ENCODE measurements around the gene TACC3. TPM values are rescaled to one million over a fixed set of nuclear protein-coding genes. Genes with fewer than 3 reads are reported as not detected.
A peak's percentile ranks its signal among the peaks of the same experiment; 100 is the strongest.

The TACC3 gene
- total RNA-seq, 2 experiments from 2014 or later, result 301 to 305 TPM

DNA sequence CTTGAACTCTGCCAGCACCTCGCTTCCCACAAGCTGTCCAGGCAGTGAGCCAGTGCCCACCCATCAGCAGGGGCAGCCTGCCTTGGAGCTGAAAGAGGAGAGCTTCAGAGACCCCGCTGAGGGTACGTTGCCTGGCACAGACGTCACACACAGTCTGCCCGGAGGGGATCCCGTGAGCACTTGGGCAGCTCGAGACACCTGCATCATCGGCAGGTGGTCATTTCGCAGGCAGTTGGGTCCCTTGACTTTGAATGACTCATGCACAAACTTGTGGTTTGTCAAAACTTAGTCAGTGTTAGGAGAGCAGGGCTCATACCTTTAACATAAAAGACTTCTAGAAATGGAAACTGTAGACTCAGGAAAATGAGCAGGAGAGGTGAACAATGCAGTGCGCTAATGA, 9.9 kb downstream of the TACC3 start:
- Mint-ChIP-seq H3K9me3 (no peaks in the 10 kb centered on the region), H3K36me3 (ENCODE audit: low read depth) (peaks cover 84% of the 10 kb centered on the region), H3K27ac (peak overlapping the region; percentile 2), H3K4me3 (no peak overlapping the region), H3K4me1 (peaks cover 39% of the 10 kb centered on the region), H3K27me3 (no peaks in the 10 kb centered on the region)
- DNase-seq, result no peak
- CTCF ChIA-PET, result interaction anchor here (1.5 to 9.1 kb wide), 4 partner anchors 13 to 37 kb away, joined by 3 to 94 read pairs (median 8); no protein-coding TSS in a partner anchor
- POLR2A ChIA-PET, result interaction anchor here (0.5 kb wide), 1 partner anchor 38 kb away, joined by 3 read pairs; no protein-coding TSS in a partner anchor

DNA sequence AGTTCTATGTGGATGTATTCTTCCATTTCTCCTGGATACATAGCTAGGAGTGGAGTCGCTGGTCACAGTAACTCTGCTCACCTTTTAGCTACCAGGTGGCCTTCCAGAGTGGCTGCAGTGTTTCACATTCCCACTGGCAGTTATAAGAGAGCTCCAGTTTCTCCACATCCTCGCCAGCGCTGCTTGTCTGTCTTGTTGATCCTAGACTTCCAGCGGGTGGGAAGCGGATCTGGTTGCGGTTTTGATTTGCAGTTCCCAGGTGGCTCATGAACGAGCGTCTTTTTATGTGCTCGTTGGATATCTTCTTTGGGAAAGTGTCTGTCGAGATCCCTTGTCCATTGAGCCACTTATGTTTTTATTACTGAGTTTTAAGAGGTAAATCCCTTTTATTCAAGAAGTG, 11.6 kb downstream of the TACC3 start:
- peaks cover 22% of the 10 kb centered on the region for H3K4me1 Mint-ChIP-seq
- no peaks in the 10 kb centered on the region for H3K9me3 Mint-ChIP-seq
- ChIA-PET POLR2A (no interaction called here), CTCF (interaction anchor here (0.6 to 2.4 kb wide), 3 partner anchors 39 to 440 kb away, joined by 3 to 6 read pairs (median 4); no protein-coding TSS in a partner anchor)
- no peak overlapping the region for H3K4me3 Mint-ChIP-seq
- H3K27me3 Mint-ChIP-seq, result no peaks in the 10 kb centered on the region
- no peak overlapping the region for H3K27ac Mint-ChIP-seq
- peaks cover 84% of the 10 kb centered on the region for H3K36me3 Mint-ChIP-seq (ENCODE audit: low read depth)
- DNase-seq, result no peak

DNA sequence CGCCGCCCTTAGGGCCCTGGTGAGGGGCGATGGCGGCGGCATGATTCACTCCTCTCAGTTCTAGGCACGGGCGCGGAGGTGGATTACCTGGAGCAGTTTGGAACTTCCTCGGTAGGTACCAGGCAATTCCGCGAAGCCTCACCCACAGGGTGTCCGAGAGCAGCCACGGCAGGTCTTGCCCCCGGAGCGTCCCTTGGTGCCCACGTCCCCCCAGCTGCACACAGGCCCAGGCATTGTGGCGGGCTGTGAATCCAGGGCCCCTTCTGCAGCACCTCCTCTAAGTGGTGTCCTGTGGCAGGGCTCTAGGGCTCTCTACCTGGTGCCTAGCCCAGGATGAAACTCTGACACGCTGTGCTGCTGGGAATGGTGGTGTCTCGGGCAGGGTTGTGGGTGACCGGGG, 13.9 kb downstream of the TACC3 start:
- Mint-ChIP-seq H3K9me3 (peaks cover 2% of the 10 kb centered on the region), H3K4me1 (peaks cover 5% of the 10 kb centered on the region), H3K27ac (no peak overlapping the region), H3K36me3 (ENCODE audit: low read depth) (peaks cover 84% of the 10 kb centered on the region), H3K27me3 (no peaks in the 10 kb centered on the region), H3K4me3 (no peak overlapping the region)
- DNase-seq, result no peak
- ChIA-PET POLR2A (no interaction called here), CTCF (no interaction called here)

DNA sequence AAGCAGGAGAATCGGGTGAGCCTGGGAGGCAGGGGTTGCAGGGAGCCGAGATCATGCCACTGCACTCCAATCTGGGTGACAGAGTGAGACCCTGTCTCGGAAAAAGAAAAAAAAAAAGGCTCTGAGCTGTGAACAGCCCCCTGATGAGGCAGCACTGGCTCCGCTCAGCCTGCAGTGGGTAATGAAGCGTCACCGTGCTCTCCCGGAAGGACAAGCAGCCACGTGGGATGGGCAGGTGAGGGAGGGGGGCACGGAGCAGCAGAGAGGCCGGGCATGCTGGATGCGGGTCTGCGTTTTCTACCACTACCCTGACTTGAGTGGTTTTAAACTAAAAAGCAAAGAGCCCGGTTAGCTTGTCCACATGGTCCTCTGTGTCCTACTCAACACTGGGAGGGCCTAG, 15.5 kb downstream of the TACC3 start:
- Mint-ChIP-seq H3K27me3 (no peaks in the 10 kb centered on the region), H3K9me3 (peaks cover 2% of the 10 kb centered on the region), H3K4me1 (no peaks in the 10 kb centered on the region), H3K36me3 (ENCODE audit: low read depth) (peaks cover 85% of the 10 kb centered on the region), H3K4me3 (no peak overlapping the region), H3K27ac (peak overlapping the region; percentile 41)
- DNase-seq, result no peak
- POLR2A ChIA-PET, result no interaction called here
- CTCF ChIA-PET, result interaction anchor here (0.6 to 1.1 kb wide), 3 partner anchors 9 to 15 kb away, joined by 4 read pairs; partner anchors contain the start of genes TACC3 and TMEM129

DNA sequence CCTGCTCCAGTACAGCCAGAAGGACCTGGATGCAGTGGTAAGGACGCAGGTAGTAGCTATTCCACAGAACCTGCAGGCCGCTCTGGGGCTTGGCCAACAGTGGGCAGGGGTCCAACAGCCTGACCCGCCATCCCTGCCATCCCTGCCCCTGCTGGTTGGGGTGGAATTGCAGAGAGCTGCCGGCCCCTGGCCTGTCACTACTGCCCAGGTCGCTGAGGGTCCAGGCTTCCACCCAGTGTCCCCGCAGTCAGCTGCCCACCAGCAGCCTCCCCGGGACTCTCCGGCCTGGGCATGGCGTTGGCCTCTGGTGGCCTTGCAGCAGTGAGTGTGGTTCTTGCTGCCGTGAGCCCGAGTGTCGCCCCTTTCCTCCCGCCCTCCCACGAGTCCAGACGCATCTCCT, 16.3 kb downstream of the TACC3 start:
- Mint-ChIP-seq H3K27me3 (no peaks in the 10 kb centered on the region), H3K4me1 (no peaks in the 10 kb centered on the region), H3K36me3 (ENCODE audit: low read depth) (peaks cover 85% of the 10 kb centered on the region), H3K9me3 (peaks cover 2% of the 10 kb centered on the region), H3K4me3 (no peak overlapping the region), H3K27ac (no peak overlapping the region)
- ChIA-PET POLR2A (no interaction called here), CTCF (interaction anchor here (1.2 kb wide), 1 partner anchor 12 kb away, joined by 3 read pairs; no protein-coding TSS in a partner anchor)
- no peak for DNase-seq

DNA sequence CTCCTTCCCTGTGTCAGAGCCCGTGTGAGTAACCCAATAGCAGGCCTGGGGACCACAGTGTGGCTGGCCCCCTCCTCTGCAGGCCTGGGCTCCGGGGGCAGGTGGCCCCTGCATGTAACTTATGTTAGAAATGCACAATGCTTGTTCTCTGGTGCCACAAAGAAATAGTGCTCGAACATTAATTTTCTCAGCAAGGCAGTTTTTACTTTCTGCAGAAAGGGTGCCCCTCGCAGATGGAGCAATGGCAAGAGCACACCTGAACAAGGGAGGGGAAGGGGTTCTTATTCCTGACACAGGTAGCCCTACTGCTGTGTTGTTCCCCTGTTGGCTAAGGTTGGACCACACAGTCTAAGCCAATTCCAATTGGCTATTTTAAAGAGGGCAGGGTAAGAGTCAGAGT, 17.1 kb downstream of the TACC3 start:
- Mint-ChIP-seq H3K4me3 (no peak overlapping the region), H3K9me3 (peaks cover 2% of the 10 kb centered on the region), H3K27ac (peak overlapping the region; percentile 46), H3K36me3 (ENCODE audit: low read depth) (peaks cover 79% of the 10 kb centered on the region), H3K4me1 (no peaks in the 10 kb centered on the region), H3K27me3 (no peaks in the 10 kb centered on the region)
- DNase-seq, result no peak
- ChIA-PET POLR2A (no interaction called here), CTCF (no interaction called here)

DNA sequence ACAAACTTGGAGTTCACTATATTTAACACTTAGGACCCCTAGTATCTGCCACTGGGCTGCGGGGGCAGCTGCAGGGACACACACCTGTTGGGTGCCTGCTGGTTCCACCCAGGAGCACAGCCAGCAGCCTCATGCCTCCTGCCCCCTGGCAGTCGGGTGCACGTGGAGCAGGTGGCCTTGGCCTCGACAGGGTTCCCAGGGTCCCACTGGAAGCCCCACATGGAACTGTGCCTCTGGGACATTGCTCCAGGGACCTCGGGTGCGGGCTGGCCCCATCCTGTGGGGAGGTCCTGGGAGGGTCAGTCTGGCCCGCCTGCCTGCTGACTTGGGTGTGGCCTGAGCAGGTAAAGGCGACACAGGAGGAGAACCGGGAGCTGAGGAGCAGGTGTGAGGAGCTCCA, 18.0 kb downstream of the TACC3 start:
- Mint-ChIP-seq H3K4me3 (no peak overlapping the region), H3K27me3 (no peaks in the 10 kb centered on the region), H3K27ac (no peak overlapping the region), H3K4me1 (no peaks in the 10 kb centered on the region), H3K9me3 (peaks cover 2% of the 10 kb centered on the region), H3K36me3 (ENCODE audit: low read depth) (peaks cover 77% of the 10 kb centered on the region)
- ChIA-PET POLR2A (no interaction called here), CTCF (no interaction called here)
- DNase-seq, result no peak

DNA sequence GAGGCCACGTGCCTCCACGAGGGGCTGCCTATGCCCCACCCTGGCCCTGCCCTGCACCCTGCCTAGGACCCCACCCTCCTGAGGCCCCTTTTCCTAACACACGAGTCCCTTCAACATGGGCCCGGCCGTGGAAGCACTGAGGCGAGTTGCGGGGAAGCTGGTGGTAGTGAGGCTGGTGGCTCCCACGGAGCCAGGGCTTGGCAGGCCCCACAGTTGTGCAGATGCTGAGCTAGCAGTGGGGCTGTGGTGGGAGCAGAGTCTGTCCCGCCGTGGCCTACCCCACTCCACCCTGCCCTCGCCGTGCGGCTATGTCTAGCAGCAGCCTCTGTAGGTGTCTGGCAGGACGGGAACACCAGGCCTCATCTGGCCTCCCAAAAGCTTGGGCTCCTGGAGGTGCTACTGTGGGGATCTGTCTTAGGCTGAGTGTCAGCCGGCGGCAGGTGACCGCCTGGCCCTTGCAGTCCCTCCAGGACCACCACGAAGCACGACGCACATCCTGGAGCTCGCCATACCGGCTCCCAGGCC, 18.8 kb downstream of the TACC3 start:
- peaks cover 2% of the 10 kb centered on the region for H3K9me3 Mint-ChIP-seq
- no peak for DNase-seq
- CTCF ChIA-PET, result interaction anchor here (0.5 to 1.3 kb wide), 4 partner anchors 14 to 171 kb away, joined by 3 to 4 read pairs (median 4); no protein-coding TSS in a partner anchor
- H3K27me3 Mint-ChIP-seq, result no peaks in the 10 kb centered on the region
- peaks cover 73% of the 10 kb centered on the region for H3K36me3 Mint-ChIP-seq (ENCODE audit: low read depth)
- no peak overlapping the region for H3K4me3 Mint-ChIP-seq
- no peak overlapping the region for H3K27ac Mint-ChIP-seq
- POLR2A ChIA-PET, result no interaction called here
- no peaks in the 10 kb centered on the region for H3K4me1 Mint-ChIP-seq

DNA sequence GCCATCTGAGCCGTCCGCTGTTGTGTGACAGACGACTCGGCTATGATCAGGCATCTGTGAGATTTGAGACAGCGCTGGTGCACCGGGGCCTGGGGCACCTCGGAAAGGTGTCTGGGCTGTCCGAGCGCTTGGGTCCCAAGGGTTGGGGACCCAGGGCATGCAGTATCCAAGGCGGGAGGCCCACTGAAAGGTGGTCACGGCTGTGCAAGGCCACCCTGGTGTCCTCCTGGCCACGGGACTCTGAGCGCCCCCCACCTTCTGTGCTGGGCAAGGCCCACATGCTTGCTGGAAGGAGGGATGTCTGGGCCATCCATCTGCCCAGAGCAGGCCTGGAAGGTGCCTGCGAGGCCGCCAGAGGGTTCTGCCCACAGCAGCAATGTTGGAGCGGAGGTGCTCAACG, 19.9 kb downstream of the TACC3 start:
- H3K27me3 Mint-ChIP-seq, result no peaks in the 10 kb centered on the region
- ChIA-PET POLR2A (no interaction called here), CTCF (interaction anchor here (1.1 to 1.3 kb wide), 3 partner anchors 15 to 169 kb away, joined by 3 to 4 read pairs (median 4); no protein-coding TSS in a partner anchor)
- peaks cover 66% of the 10 kb centered on the region for H3K36me3 Mint-ChIP-seq (ENCODE audit: low read depth)
- H3K4me1 Mint-ChIP-seq, result no peaks in the 10 kb centered on the region
- no peak for DNase-seq
- no peak overlapping the region for H3K4me3 Mint-ChIP-seq
- H3K9me3 Mint-ChIP-seq, result peaks cover 2% of the 10 kb centered on the region
- H3K27ac Mint-ChIP-seq, result no peak overlapping the region

DNA sequence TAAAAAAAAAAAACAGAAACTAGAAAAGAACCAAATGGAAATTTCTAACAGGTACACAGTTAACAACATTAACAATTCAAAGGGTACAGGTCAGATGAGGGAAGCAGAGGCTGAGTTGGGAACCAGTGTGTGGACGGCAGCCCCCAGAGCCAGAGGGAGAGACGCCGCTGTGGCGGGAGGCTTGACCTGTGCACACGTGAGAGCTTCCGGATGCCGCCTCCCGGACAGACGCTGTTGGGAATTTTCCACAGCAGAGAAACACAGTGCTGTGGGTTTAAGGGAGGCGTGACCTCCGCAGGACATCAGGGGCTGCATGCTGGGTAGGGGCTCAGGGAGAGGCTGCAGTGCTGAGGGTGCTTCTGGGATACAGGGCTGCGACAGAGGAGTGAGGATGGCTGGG, 22.2 kb downstream of the TACC3 start:
- H3K36me3 Mint-ChIP-seq (ENCODE audit: low read depth), result peaks cover 43% of the 10 kb centered on the region
- H3K9me3 Mint-ChIP-seq, result no peaks in the 10 kb centered on the region
- H3K27ac Mint-ChIP-seq, result no peak overlapping the region
- H3K4me3 Mint-ChIP-seq, result no peak overlapping the region
- no peak for DNase-seq
- no peaks in the 10 kb centered on the region for H3K27me3 Mint-ChIP-seq
- POLR2A ChIA-PET, result no interaction called here
- H3K4me1 Mint-ChIP-seq, result no peaks in the 10 kb centered on the region
- CTCF ChIA-PET, result interaction anchor here (1.3 kb wide), 1 partner anchor 159 kb away, joined by 3 read pairs; no protein-coding TSS in a partner anchor

DNA sequence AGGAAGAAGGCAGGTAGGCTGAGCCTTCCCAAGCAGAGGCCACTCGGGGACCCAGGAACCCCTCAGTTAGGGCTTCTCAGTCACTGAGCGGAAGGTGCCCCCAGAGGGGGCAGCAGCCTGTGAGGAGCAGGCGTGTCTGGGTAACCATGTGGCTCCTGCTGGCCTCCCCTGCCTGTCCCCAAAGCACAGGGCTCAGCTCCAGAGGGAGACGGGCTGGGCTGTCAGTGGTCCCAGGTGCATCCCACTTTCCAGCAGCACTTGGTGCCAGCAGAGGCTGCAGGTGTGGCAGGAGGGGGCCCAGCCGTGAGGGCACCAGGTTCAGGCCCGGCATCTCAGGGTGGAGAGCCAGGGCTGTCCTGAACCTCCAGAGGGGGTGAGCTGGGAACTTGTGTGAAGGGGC, 22.7 kb downstream of the TACC3 start:
- H3K27me3 Mint-ChIP-seq, result no peaks in the 10 kb centered on the region
- no peak for DNase-seq
- H3K36me3 Mint-ChIP-seq (ENCODE audit: low read depth), result peaks cover 39% of the 10 kb centered on the region
- ChIA-PET CTCF (interaction anchor here (0.9 to 2.9 kb wide), 4 partner anchors 13 to 158 kb away, joined by 3 to 7 read pairs (median 4); no protein-coding TSS in a partner anchor), POLR2A (no interaction called here)
- no peak overlapping the region for H3K27ac Mint-ChIP-seq
- H3K4me1 Mint-ChIP-seq, result no peaks in the 10 kb centered on the region
- H3K9me3 Mint-ChIP-seq, result no peaks in the 10 kb centered on the region
- no peak overlapping the region for H3K4me3 Mint-ChIP-seq

DNA sequence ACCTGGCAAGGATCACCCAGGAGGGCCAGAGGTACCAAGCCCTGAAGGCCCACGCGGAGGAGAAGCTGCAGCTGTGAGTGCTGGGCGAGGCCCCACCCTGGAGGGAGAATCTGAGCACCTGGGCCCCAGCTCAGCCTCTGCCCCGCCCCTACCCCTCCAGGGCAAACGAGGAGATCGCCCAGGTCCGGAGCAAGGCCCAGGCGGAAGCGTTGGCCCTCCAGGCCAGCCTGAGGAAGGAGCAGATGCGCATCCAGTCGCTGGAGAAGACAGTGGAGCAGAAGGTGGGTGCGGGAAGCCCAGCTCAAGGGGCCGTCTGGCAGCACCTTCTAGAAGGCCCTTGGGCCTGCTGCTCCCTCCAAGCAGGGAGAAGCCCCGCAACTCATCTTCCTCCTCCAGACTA, 23.2 kb downstream of the TACC3 start:
- POLR2A ChIA-PET, result no interaction called here
- no peak overlapping the region for H3K4me3 Mint-ChIP-seq

DNA sequence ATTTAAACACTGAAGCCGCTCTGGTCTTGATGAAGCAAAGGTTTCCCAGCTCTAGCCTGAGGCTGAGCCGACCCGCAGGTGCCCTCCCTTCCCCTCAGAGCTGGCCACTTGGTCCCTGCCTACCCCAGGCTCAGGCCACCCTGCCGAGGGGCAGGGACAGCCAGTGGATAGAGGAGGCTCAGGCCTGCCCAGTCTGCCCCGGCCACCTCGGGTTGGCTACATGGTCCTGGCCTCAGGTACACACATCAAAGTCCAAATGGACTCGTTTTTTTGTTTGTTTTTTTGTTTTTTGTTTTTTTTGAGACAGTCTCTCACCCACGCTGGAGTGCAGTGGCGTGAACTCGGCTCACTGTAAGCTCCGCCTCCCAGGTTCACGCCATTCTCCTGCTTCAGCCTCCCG, 23.8 kb downstream of the TACC3 start:
- H3K4me1 Mint-ChIP-seq, result no peaks in the 10 kb centered on the region
- DNase-seq, result no peak
- CTCF ChIA-PET, result interaction anchor here (0.6 to 2.9 kb wide), 5 partner anchors 8 to 70 kb away, joined by 3 to 7 read pairs (median 5); no protein-coding TSS in a partner anchor

More for the DNA sequence above, 23.2 kb downstream of the TACC3 start:
- H3K36me3 Mint-ChIP-seq (ENCODE audit: low read depth), result peaks cover 33% of the 10 kb centered on the region
- peak overlapping the region; percentile 31 for H3K27ac Mint-ChIP-seq
- DNase-seq, result no peak
- CTCF ChIA-PET, result interaction anchor here (0.9 to 2.9 kb wide), 3 partner anchors 14 to 71 kb away, joined by 3 to 7 read pairs (median 5); no protein-coding TSS in a partner anchor
- H3K4me1 Mint-ChIP-seq, result no peaks in the 10 kb centered on the region
- no peaks in the 10 kb centered on the region for H3K9me3 Mint-ChIP-seq
- no peaks in the 10 kb centered on the region for H3K27me3 Mint-ChIP-seq

More for the DNA sequence above, 23.8 kb downstream of the TACC3 start:
- H3K36me3 Mint-ChIP-seq (ENCODE audit: low read depth), result peaks cover 29% of the 10 kb centered on the region
- H3K27ac Mint-ChIP-seq, result peak overlapping the region; percentile 11
- H3K9me3 Mint-ChIP-seq, result no peaks in the 10 kb centered on the region
- POLR2A ChIA-PET, result no interaction called here
- H3K4me3 Mint-ChIP-seq, result no peak overlapping the region
- no peaks in the 10 kb centered on the region for H3K27me3 Mint-ChIP-seq
